CD14-positive monocyte (primary cell): Measurements from ENCODE around the gene VAMP3. TPM values are rescaled to one million over a fixed set of nuclear protein-coding genes. Genes with fewer than 3 reads are reported as not detected.

Experiments used
- DNase-seq, 3 donors: peaks; one replicate each; pipeline ENCODE4 v3.0.0-alpha.2; 2011 to 2022
- H2AFZ ChIP-seq: 2 replicates; pipeline ENCODE4 v1.6.0; 2012; ENCODE audit warnings: mild to moderate bottlenecking, low read depth, low read length, inconsistent platforms; ENCODE audit not compliant: insufficient read depth, poor library complexity, severe bottlenecking
- H3K27ac ChIP-seq, 2 donors: 1 replicate in 1 of 2; 2 replicates in 1 of 2; pipeline ENCODE4 v1.5.1; 2012 to 2013; ENCODE audit warnings: low read length in 2 of 2, control low read depth in 1 of 2, inconsistent platforms in 1 of 2, low read depth in 1 of 2, mild to moderate bottlenecking in 1 of 2
- H3K27me3 ChIP-seq, 2 donors: one replicate each; pipeline versions ENCODE4 v1.6.0 to v1.6.1; 2011 to 2013; ENCODE audit warnings: low read length in 2 of 2; ENCODE audit not compliant: control insufficient read depth in 2 of 2, insufficient read depth in 2 of 2
- H3K36me3 ChIP-seq, 2 donors: replicated peaks in 1 of 2; 1 replicate in 1 of 2; 2 replicates in 1 of 2; pipeline versions ENCODE4 v1.5.1 to v1.6.1; 2012 to 2013; ENCODE audit warnings: low read length in 2 of 2, control low read depth in 1 of 2, inconsistent platforms in 1 of 2, mild to moderate bottlenecking in 1 of 2; ENCODE audit not compliant: insufficient read depth in 2 of 2, control insufficient read depth in 1 of 2
- H3K4me1 ChIP-seq, 2 donors: 1 replicate in 1 of 2; 2 replicates in 1 of 2; pipeline versions ENCODE4 v1.5.1 to v1.6.1; 2012 to 2013; ENCODE audit warnings: low read length in 2 of 2, control low read depth in 1 of 2, inconsistent platforms in 1 of 2, mild to moderate bottlenecking in 1 of 2, moderate library complexity in 1 of 2; ENCODE audit not compliant: insufficient read depth in 2 of 2, control insufficient read depth in 1 of 2
- H3K4me2 ChIP-seq: replicated peaks from 2 replicates; pipeline ENCODE3; 2012; ENCODE audit warnings: low read length, moderate library complexity, mild to moderate bottlenecking; ENCODE audit not compliant: poor library complexity, severe bottlenecking; ENCODE audit errors: extremely low read depth
- H3K4me3 ChIP-seq, 3 experiments: fragments of 200-600 bp in 1 of 3; sonication (generic) in 1 of 3; replicated peaks in 1 of 3; 1 replicate in 2 of 3; 2 replicates in 1 of 3; pipeline ENCODE4 v1.5.1; 2011 to 2013; ENCODE audit warnings: low read length in 3 of 3, mild to moderate bottlenecking in 3 of 3, control low read depth in 2 of 3, low read depth in 2 of 3, inconsistent platforms in 1 of 3, moderate library complexity in 1 of 3
- H3K79me2 ChIP-seq: 2 replicates; pipeline ENCODE4 v1.6.0; 2012; ENCODE audit warnings: mild to moderate bottlenecking, control low read depth, inconsistent platforms, low read length, moderate library complexity; ENCODE audit not compliant: insufficient read depth
- H3K9ac ChIP-seq: 2 replicates; pipeline ENCODE4 v1.6.0; 2017; ENCODE audit warnings: low read length, mild to moderate bottlenecking; ENCODE audit not compliant: insufficient read depth, poor library complexity, severe bottlenecking
- H3K9me3 ChIP-seq, 2 donors: replicated peaks in 1 of 2; 1 replicate in 1 of 2; 2 replicates in 1 of 2; pipeline versions ENCODE4 v1.5.1 to v1.6.1; 2012 to 2013; ENCODE audit warnings: low read length in 2 of 2, control low read depth in 1 of 2; ENCODE audit not compliant: control insufficient read depth in 1 of 2, insufficient read depth in 1 of 2
- H4K20me1 ChIP-seq: 2 replicates; pipeline ENCODE4 v1.6.0; 2012; ENCODE audit warnings: mild to moderate bottlenecking, low read length, control low read depth, moderate library complexity; ENCODE audit not compliant: insufficient read depth
- H3K27ac Mint-ChIP-seq, 7 donors: one replicate each; pipeline ENCODE4 v1.8.0; 2020; ENCODE audit warnings: mild to moderate bottlenecking in 7 of 7, mixed read lengths in 7 of 7, moderate library complexity in 6 of 7, inconsistent platforms in 2 of 7
- H3K27me3 Mint-ChIP-seq, 3 donors: one replicate each; pipeline ENCODE4 v1.8.0; 2021 to 2022; ENCODE audit warnings: low read depth in 3 of 3, mild to moderate bottlenecking in 3 of 3, mixed read lengths in 3 of 3, moderate library complexity in 3 of 3, inconsistent platforms in 1 of 3
- H3K36me3 Mint-ChIP-seq, 2 donors: one replicate each; pipeline ENCODE4 v1.8.0; 2020; ENCODE audit warnings: mixed read lengths in 2 of 2, inconsistent platforms in 1 of 2, mild to moderate bottlenecking in 1 of 2
- H3K4me1 Mint-ChIP-seq: one replicate; pipeline ENCODE4 v1.8.0; 2020; ENCODE audit warnings: mild to moderate bottlenecking, mixed read lengths
- H3K4me3 Mint-ChIP-seq, 2 donors: one replicate each; pipeline ENCODE4 v1.8.0; 2020; ENCODE audit warnings: mild to moderate bottlenecking in 2 of 2, mixed read lengths in 2 of 2, moderate library complexity in 1 of 2
- H3K9me3 Mint-ChIP-seq, 7 donors: one replicate each; pipeline ENCODE4 v1.8.0; 2020 to 2022; ENCODE audit warnings: mixed read lengths in 7 of 7, mild to moderate bottlenecking in 6 of 7, moderate library complexity in 6 of 7, inconsistent platforms in 2 of 7
- CTCF ChIP-seq: fragments of 200-600 bp; IDR thresholded peaks from one replicate; pipeline ENCODE4 v1.8.0; 2022; ENCODE audit warnings: antibody characterized with exemption, mild to moderate bottlenecking
- WGBS: methylation state at CpG from one replicate; pipeline ENCODE4 v1.1.5; 2013; ENCODE audit warnings: missing lambda C conversion rate; ENCODE audit not compliant: insufficient coverage; 5-methylcytosine and 5-hydroxymethylcytosine counted together
- intact Hi-C, 2 donors: fragments of 100-400 bp; cut with micrococcal nuclease; formaldehyde crosslinking; loops; one replicate each; pipeline versions ENCODE4 v1.15.0 to v1.15.1; 2023
- polyA plus RNA-seq, 3 donors: library from polyadenylated mRNA; depleted of rRNA in 1 of 3; unstranded in 2 of 3; stranded (reverse) in 1 of 3; fragments of 300-500 nt in 2 of 3; fragments of >200 nt in 1 of 3; fragmentation: Illumina TruSeq in 2 of 3; gene quantifications; 1 replicate in 2 of 3; 2 replicates in 1 of 3; pipeline ENCODE4 v1.2.3, GENCODE V29; 2012 to 2021

The VAMP3 gene
- polyA plus RNA-seq, 3 donors = 106 to 149 (median 138) TPM

DNA sequence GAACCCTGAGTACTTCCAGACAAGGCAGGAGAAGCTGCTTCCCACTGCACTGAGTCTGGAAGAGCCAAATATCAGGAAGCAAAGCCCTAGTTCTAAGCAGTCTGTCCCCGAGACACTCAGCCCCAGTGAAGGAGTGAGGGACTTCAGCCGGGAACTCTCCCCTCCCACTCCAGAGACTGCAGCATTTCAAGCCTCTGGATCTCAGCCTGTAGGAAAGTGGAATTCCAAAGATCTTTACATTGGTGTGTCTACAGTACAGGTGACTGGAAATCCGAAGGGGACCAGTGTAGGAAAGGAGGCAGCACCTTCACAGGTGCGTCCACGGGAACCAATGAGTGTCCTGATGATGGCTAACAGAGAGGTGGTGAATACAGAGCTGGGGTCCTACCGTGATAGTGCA lies 33.1 kb upstream of the VAMP3 start:
- H3K9ac ChIP-seq = no peak overlapping the region
- Mint-ChIP-seq H3K4me1 (peaks cover 9% of the 10 kb centered on the region), H3K27me3 (peaks cover 0 to 1% (median 0%) of the 10 kb centered on the region in 3 donors), H3K4me3 (no peak overlapping the region), H3K27ac (no peak overlapping the region), H3K36me3 (no peaks in the 10 kb centered on the region), H3K9me3 (peaks cover 0 to 10% (median 4%) of the 10 kb centered on the region in 7 donors)
- H3K27ac ChIP-seq = no peak overlapping the region
- H2AFZ ChIP-seq = no peak overlapping the region
- no peaks in the 10 kb centered on the region for H3K4me1 ChIP-seq
- no peaks in the 10 kb centered on the region for H4K20me1 ChIP-seq
- no peak for DNase-seq
- WGBS = 98% methylated on average over 4 of the region's 6 CpGs
- H3K79me2 ChIP-seq = no peaks in the 10 kb centered on the region
- H3K4me2 ChIP-seq = no peak overlapping the region
- H3K9me3 ChIP-seq = peaks cover 0 to 6% of the 10 kb centered on the region in 2 donors
- intact Hi-C loops = no loop called here
- no peak overlapping the region for H3K4me3 ChIP-seq
- TF ChIP-seq CTCF = no peak
- H3K27me3 ChIP-seq = no peaks in the 10 kb centered on the region
- no peaks in the 10 kb centered on the region for H3K36me3 ChIP-seq

- peaks cover 0 to 3% of the 10 kb centered on the region in 2 donors for H3K36me3 Mint-ChIP-seq
- H3K9me3 Mint-ChIP-seq = peaks cover 0 to 10% (median 4%) of the 10 kb centered on the region in 7 donors
- 98% methylated on average over 5 of the region's 6 CpGs for WGBS
- Histone ChIP-seq H3K36me3 (no peaks in the 10 kb centered on the region), H4K20me1 (no peaks in the 10 kb centered on the region), H3K9ac (no peak overlapping the region), H3K9me3 (peaks cover 0 to 6% of the 10 kb centered on the region in 2 donors), H3K27me3 (no peaks in the 10 kb centered on the region), H2AFZ (no peak overlapping the region), H3K79me2 (no peaks in the 10 kb centered on the region), H3K4me1 (no peaks in the 10 kb centered on the region), H3K4me2 (no peak overlapping the region), H3K27ac (no peak overlapping the region), H3K4me3 (no peak overlapping the region)
- H3K4me3 Mint-ChIP-seq = no peak overlapping the region
- TF ChIP-seq CTCF = no peak
- intact Hi-C loops = no loop called here
- H3K4me1 Mint-ChIP-seq = peaks cover 4% of the 10 kb centered on the region
- no peak for DNase-seq
- H3K27ac Mint-ChIP-seq = no peak overlapping the region
- H3K27me3 Mint-ChIP-seq = no peaks in the 10 kb centered on the region
Observed at GRCh38 chr1:7743346-7743745, 27.8 kb upstream of the VAMP3 start.
